ENCODE results near the gene SUCO.

SUCO gene

DNA sequence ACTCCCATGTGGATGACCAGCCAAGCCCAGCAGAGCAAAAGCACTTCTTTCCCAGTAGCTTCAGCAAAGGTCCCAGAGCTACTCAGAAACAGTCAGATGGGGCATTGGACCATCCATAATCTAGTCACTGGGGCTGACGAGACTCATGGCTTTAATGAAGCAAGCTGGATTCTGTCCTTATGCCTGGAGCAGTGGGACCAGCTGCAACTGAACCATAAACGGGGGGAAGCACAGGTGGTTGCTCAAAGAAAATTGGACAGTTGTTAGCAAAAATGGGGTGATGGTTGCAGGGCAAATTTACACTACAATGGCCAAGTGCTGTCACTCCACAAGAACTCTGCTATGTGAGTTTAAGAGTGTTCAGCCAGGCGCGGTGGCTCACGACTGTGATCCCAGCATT lies 108.5 kb downstream of the SUCO start:
- DNase-seq (ENCODE audit: extremely low read depth, low read depth) = no peak
- no peak overlapping the region for H3K4me3 ChIP-seq (replicated peaks; ENCODE audit: low read depth, low read length)
- TF ChIP-seq, protein P1, sequence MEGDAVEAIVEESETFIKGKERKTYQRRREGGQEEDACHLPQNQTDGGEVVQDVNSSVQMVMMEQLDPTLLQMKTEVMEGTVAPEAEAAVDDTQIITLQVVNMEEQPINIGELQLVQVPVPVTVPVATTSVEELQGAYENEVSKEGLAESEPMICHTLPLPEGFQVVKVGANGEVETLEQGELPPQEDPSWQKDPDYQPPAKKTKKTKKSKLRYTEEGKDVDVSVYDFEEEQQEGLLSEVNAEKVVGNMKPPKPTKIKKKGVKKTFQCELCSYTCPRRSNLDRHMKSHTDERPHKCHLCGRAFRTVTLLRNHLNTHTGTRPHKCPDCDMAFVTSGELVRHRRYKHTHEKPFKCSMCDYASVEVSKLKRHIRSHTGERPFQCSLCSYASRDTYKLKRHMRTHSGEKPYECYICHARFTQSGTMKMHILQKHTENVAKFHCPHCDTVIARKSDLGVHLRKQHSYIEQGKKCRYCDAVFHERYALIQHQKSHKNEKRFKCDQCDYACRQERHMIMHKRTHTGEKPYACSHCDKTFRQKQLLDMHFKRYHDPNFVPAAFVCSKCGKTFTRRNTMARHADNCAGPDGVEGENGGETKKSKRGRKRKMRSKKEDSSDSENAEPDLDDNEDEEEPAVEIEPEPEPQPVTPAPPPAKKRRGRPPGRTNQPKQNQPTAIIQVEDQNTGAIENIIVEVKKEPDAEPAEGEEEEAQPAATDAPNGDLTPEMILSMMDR (IDR thresholded peaks at IDR 0.05; ENCODE audit: low read depth, low read length, missing control alignments) = no peak

DNA sequence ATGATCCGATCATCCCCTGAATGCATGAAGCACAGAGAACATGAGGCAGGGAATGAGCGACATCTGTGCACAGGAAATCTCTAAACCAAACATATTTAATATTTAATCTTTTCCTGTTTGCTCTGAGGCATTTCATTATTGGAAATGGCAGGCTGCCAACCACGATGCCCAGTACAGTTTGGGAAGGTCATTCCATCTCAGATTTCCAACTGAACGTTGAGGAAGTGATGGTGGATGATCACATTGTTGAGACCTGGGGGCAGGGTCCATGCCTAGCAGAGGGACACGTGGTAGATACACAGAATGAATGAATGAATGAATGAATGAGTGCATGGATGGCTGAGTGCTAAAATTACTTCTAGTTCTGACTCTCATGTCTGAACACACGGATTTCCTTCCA lies 110.0 kb downstream of the SUCO start:
- no peak overlapping the region for H3K4me3 ChIP-seq (replicated peaks; ENCODE audit: low read depth, low read length)
- DNase-seq (ENCODE audit: extremely low read depth, low read depth) = no peak
- TF ChIP-seq, protein P1 (IDR thresholded peaks at IDR 0.05; ENCODE audit: low read depth, low read length, missing control alignments) = no peak

DNA sequence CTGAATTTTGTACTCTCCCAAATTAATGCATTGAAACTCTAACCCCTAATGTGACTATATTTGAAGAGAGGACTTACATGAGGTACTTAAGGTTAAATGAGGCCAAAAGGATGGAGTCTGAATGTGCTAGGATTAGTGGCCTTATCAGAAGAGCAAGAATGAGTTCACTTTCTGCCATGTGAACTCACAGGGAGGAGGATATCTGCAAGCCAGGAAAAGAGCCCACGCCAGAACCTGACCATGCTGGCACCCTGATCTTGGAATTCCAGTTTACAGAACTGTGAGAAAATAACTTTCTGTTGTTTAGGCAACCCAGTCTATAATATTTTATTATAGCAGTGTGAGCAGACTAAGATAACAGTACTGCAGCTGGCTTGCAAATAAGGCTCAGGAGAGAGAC lies 113.7 kb downstream of the SUCO start:
- TF ChIP-seq, protein P1 (IDR thresholded peaks at IDR 0.05; ENCODE audit: low read depth, low read length, missing control alignments) = no peak
- DNase-seq (ENCODE audit: extremely low read depth, low read depth) = no peak
- H3K4me3 ChIP-seq (replicated peaks; ENCODE audit: low read depth, low read length) = no peak overlapping the region

DNA sequence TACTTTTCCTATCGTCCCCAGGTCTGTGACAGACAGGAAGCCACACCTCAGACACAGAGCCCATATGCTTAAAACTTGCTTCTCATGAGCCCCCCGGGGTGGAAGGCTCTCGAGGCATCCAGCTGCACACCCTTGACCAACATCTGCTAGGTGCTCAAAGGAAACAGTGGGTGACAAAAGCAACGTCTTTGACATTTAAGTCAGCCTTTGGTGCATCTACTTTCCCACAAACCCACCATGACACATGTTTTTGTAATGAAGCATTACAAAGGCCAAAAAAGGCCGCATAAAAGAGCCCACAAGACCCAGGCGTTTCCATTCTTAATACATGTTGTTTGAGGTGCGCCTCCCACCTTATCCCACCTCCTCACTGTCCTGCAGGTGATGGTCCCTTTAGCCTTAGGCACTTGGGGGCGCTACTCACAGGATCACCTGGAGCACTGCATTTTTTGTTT lies 114.2 kb downstream of the SUCO start:
- H3K4me3 ChIP-seq (replicated peaks; ENCODE audit: low read depth, low read length) = no peak overlapping the region
- TF ChIP-seq, protein P1 (IDR thresholded peaks at IDR 0.05; ENCODE audit: low read depth, low read length, missing control alignments) = no peak
- DNase-seq (ENCODE audit: extremely low read depth, low read depth) = no peak

DNA sequence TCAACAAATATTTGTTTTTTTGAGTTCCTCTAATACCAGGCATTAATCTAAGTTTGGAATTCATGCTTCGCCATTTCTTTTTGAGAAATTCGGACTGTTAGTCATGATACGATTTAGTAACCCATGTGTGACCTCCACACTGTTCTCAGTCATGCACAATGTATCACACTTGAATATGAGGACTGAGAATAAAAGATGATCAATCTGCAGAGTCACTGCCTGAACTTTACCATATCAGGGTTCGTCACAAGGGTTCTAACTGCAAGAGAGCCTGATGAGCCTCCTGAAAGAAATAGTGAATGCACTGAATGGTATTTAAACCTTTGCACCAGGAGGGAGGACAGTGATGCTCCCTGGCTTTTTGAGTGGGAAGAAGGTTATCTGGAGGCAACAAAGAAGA lies 115.0 kb downstream of the SUCO start:
- no peak overlapping the region for H3K4me3 ChIP-seq (replicated peaks; ENCODE audit: low read depth, low read length)
- TF ChIP-seq, protein P1 (IDR thresholded peaks at IDR 0.05; ENCODE audit: low read depth, low read length, missing control alignments) = no peak
- DNase-seq (ENCODE audit: extremely low read depth, low read depth) = no peak

DNA sequence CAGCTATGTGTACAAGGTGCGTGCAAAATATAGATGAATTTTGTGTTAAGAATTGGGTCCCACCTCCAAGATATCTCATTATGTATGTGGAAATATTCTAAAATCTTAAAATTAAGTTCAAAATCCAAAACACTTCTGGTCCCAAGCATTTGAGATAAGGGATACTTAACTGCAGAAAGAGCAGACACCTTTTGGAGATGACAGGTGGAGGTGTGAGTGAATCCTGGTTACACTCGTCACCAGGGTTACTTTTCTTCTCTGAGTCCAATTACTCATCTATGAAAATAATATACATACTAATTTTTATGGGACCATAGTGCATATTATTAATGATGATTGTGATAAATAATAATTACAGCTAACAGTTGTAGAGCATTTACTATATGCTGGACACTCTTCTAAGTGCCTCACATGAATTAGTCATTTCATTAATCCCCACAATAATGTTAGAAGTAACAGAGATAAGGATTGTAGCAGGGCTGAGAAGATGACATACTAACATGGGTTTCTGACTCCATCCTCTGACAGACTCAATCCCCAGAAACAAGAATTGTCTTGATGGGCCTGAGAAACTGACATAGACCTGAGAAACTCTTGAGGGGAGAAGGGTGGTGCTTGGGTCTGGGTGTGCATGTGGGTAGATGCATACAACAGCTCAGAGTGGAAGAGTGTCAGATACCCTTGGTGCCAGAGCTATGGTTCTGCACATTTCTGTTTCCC lies 117.7 kb downstream of the SUCO start:
- DNase-seq (ENCODE audit: extremely low read depth, low read depth) = no peak
- H3K4me3 ChIP-seq (replicated peaks; ENCODE audit: low read depth, low read length) = no peak overlapping the region
- TF ChIP-seq, protein P1 (IDR thresholded peaks at IDR 0.05; ENCODE audit: low read depth, low read length, missing control alignments) = no peak
